Endothelial cell of coronary artery (primary cell): ENCODE measurements around the gene GFRA1. TPM values are rescaled to one million over a fixed set of nuclear protein-coding genes. Genes with fewer than 3 reads are reported as not detected.

ENCODE experiments used
- total RNA-seq: library from RNA; depleted of rRNA; stranded (reverse); fragments of >200 nt; gene quantifications from 2 replicates; pipeline ENCODE4 v1.2.3, GENCODE V29; 2014

GFRA1 gene
- total RNA-seq = 3.7 TPM in 1 of 2 replicates, not detected in the other

DNA sequence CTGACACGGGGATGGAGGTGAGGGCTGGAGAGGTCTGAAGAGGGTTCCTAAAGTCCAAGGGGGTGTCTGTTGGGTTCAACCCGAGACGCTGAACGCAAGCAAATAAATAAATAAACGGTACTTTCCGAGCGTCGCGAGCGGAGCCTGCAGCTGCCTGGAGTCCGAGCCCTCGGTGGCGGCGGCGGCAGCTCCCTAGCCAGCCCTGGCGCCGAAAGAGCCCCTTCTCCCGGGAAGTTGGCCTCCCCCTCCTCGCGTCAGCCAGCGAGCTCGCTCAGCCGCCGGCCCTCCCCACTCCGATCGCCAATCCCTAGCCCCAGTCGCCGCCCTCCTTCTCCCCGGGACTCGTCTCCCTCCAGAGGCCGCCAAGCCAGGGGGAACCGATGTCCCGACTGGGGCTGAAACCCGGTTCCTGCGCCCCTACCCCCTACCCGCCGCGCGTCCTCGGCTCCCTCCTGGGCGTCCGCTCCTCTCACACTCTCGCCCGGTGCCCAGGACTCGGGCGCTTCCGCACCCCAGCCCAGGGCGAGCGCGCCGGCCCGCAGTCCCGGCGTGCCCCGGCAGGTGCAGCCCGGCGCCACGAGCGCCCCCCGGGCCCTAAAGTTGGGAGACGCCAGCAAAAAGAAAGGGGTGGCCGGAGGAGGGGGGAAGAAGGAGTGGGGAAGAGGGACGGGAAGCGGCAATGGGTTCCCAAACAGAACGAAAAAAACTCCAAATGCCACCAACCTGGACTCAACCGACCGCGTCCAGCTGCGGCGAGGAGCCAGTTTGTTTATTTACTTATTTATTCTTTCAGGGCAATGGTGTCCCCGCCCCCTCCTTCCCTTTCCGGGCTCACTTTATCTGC is at the start of gene GFRA1:
Gene GFRA1 (minus strand): TSS at position 767 of the 844 bp plus-strand sequence. CDS start 1,177 bp downstream, outside the sequence.

Other genes with a start within 250 kb of the GFRA1 start
- gene CCDC172, start 51.2 kb upstream of the GFRA1 start, total RNA-seq = not detected in 2 replicates
- gene PNLIPRP3, start 154.6 kb upstream of the GFRA1 start, total RNA-seq = not detected in 2 replicates